ENCODE results near the gene CLCN2.

DNA sequence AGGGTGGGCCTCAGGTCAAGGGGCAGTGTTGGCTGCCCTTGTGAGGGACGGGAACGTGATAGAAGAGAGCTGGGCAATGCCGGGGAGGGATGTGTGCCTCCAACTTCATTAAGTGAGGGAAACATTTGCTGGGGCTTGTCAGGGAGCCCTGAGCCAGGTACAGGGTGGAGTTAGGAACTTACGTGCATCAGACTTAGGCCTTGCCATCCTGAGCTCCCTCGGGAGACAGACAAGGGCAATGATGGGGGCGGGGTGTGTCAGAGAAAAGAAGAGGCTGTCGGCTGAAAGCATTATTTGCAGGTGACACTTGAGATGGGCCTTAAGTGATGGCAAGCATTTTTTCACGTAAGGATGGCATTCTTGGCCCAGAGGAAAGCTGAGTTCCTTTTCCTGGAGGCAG, 22.4 kb downstream of the CLCN2 start:
- TF ChIP-seq, protein P1, sequence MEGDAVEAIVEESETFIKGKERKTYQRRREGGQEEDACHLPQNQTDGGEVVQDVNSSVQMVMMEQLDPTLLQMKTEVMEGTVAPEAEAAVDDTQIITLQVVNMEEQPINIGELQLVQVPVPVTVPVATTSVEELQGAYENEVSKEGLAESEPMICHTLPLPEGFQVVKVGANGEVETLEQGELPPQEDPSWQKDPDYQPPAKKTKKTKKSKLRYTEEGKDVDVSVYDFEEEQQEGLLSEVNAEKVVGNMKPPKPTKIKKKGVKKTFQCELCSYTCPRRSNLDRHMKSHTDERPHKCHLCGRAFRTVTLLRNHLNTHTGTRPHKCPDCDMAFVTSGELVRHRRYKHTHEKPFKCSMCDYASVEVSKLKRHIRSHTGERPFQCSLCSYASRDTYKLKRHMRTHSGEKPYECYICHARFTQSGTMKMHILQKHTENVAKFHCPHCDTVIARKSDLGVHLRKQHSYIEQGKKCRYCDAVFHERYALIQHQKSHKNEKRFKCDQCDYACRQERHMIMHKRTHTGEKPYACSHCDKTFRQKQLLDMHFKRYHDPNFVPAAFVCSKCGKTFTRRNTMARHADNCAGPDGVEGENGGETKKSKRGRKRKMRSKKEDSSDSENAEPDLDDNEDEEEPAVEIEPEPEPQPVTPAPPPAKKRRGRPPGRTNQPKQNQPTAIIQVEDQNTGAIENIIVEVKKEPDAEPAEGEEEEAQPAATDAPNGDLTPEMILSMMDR (IDR thresholded peaks at IDR 0.05; ENCODE audit: low read depth, low read length), result no peak
- TF ChIP-seq MYC (IDR thresholded peaks at IDR 0.05; ENCODE audit: low read depth, low read length), result no peak

Measured in NB4 (cell line).